ENCODE data around the gene TBC1D5. TPM values are rescaled to one million over a fixed set of nuclear protein-coding genes. Genes with fewer than 3 reads are reported as not detected.
"Not testable (repeated sequence)": the region's sequence is repeated elsewhere in the genome, so short reads cannot be mapped to it uniquely, and the experiment has no call there.

The TBC1D5 gene, protein sequence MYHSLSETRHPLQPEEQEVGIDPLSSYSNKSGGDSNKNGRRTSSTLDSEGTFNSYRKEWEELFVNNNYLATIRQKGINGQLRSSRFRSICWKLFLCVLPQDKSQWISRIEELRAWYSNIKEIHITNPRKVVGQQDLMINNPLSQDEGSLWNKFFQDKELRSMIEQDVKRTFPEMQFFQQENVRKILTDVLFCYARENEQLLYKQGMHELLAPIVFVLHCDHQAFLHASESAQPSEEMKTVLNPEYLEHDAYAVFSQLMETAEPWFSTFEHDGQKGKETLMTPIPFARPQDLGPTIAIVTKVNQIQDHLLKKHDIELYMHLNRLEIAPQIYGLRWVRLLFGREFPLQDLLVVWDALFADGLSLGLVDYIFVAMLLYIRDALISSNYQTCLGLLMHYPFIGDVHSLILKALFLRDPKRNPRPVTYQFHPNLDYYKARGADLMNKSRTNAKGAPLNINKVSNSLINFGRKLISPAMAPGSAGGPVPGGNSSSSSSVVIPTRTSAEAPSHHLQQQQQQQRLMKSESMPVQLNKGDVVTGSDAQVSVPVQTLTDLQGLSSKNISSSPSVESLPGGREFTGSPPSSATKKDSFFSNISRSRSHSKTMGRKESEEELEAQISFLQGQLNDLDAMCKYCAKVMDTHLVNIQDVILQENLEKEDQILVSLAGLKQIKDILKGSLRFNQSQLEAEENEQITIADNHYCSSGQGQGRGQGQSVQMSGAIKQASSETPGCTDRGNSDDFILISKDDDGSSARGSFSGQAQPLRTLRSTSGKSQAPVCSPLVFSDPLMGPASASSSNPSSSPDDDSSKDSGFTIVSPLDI
- 25.9 TPM for total RNA-seq
- long read RNA-seq, partial matches to known transcripts, result 3 of 33 reads
- long read RNA-seq, other reads (novel, unspliced or antisense), result 30 of 33 reads

DNA sequence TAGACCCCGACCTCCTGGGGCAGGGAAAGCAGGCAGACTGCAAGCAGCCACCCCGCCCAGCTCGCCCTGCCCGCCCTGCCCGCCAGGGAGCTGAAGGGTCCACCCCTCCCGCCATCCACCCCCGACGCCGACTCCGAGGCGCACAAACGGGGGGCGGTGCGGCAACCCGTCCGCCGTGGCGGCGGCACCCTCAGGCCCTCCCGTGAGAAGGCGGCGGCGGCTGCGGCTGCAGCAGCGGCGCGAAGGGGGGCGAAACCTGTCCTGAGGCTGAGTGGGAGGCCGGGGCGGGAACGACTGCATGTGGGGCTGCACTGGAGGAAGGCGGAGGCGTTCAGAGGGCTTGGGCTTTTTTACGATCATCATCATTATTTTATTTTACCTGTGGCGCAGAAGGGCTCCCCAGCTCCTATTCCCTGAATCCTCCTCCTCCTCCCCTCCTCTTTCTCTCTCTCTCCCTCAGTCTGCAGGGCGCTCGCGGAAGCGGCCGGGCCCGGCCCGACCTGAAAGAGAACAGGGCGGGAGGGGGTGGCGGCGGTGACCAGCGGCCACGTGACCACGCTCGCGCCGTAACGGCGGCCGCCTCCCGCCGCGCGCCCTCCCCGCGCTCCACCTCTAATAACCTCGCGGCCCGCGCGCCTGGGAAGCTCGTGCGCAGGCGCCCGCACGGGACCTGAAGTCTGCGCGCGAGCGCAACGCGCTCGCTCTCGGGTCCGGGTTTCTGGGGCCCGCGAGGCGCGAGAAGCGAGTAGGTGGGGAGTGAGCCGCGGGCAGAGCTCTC lies at the start of gene TBC1D5:
Gene TBC1D5, minus strand, starts transcription at position 530 of the 778 bp plus-strand sequence. CDS start 234,061 bp downstream, outside the sequence.
- intact Hi-C loops (cut with DNase I), result loop anchor here (10.0 kb wide), 1 partner anchor 187 kb away; no protein-coding TSS in a partner anchor
- peak; percentile 97 for DNase-seq (ENCODE audit: low spot score)

DNA sequence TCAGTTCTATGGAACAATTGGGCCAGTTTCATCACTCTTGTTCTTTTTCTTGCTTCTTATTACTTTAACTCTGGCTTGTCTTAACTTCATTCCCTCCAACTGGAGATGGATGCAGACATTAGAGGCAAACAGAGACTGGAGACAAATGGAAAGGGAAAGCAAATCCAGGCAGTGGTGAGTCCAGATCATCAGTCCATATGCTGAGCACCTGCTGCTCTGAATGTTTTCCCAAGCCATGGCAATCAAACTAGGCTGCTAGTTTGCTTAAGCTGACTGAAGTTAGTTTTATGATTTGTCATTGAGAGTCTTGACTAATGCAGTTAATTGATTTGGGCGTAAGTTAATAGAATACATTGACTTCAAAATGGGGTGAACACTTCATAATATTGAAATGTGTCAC lies 41.0 kb upstream of the TBC1D5 start:
- intact Hi-C loops (cut with DNase I), result no loop called here
- no peak for DNase-seq (ENCODE audit: low spot score)

DNA sequence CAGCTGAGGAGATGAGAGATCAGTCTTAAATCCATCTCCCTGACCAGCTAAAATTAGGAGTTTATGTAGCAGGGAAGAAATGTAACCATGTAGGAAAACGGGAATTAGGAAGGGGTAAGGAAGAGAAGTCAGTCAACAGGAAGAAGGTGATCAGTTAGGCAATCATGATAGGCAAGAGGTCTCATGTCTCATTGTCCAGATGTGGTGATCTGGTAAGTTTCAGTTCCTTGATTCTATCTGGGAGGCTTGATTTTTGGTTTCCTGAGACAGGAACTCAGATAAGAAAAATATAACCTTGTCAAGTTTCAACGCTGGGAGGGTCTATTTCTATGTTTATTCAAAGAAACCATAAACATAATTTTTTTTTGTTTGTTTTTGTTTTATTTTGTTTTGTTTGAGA lies 40.3 kb upstream of the TBC1D5 start:
- intact Hi-C loops (cut with DNase I), result no loop called here
- no peak for DNase-seq (ENCODE audit: low spot score)

DNA sequence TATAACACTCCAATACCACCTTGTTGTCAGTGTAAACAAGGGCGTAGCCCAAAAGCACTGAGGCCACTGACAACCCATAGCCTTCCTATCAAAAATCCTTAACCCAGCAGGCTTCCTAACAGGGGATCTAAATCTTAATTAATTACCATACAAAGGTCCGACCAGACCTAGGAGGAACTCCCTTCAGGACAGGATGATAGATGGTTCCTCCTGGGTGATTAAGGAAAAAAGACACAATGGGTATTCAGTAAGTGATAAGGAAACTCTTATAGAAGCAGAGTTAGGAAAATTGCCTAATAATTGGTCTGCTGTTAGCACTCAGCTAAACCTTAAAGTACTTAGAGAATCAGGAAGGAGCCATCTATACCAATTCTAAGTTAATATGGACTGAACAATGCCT lies 37.9 kb upstream of the TBC1D5 start:
- DNase-seq (ENCODE audit: low spot score); intact Hi-C loops (cut with DNase I): not testable (repeated sequence)

DNA sequence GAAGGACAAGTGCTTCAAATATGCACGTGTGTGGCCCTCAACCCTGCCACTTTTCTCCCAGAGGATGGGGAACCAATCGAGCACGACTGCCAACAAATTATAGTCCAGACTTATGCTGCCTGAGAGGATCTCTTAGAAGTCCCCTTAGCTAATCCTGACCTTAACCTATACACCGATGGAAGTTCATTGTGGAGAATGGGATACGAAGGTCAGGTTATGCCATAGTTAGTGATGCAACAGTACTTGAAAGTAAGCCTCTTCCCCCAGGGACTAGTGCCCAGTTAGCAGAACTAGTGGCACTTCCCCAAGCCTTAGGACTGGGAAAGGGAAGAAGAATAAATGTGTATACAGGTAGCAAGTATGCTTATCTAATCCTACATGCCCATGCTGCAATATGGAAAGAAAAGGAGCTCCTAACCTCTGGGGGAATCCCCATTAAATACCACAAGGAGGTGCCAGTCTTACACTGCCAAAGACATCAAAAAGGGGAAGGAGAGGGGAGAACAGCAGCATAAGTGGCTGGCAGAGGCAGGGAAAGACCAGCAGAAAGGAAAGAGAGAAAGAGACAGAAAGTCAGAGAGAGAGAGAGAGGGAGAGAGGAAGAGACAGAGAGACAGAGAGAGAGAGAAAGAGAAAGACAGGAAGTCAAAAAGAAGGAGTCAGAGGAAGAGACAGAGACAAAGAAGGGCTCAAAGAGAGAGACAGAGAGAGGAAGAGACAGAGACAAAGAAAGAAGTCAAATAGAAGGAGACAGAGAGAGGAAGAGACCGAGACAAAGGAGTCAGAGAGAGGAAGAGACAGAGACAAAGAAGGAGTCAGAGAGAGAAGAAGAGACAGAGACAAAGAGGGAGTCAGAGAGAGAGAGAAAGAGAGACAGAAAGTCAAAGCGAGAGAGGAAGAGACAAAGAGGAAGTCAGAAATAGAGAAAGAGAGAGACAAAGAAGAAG lies 37.1 kb upstream of the TBC1D5 start:
- intact Hi-C loops (cut with DNase I), result not testable (repeated sequence)

DNA sequence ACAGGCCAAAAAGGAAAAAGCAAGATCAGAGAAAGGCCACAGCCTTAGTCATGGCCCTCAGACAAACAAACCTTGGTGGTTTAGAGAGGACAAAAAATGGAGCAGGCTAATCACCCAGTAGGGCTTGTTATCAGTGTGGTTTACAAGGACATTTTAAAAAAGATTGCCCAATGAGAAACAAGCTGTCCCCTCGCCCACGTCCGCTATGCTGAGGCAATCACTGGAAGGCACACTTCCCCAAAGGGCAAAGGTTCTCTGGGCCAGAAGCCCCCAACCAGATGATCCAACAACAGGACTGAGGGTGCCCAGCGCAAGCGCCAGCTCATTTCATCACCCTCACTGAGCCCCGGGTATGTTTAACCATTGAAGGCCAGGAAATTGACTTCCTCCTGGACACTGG lies 34.9 kb upstream of the TBC1D5 start:
- DNase-seq (ENCODE audit: low spot score); intact Hi-C loops (cut with DNase I): not testable (repeated sequence)

More for the DNA sequence above, 37.1 kb upstream of the TBC1D5 start:
- not testable (repeated sequence) for DNase-seq (ENCODE audit: low spot score)

DNA sequence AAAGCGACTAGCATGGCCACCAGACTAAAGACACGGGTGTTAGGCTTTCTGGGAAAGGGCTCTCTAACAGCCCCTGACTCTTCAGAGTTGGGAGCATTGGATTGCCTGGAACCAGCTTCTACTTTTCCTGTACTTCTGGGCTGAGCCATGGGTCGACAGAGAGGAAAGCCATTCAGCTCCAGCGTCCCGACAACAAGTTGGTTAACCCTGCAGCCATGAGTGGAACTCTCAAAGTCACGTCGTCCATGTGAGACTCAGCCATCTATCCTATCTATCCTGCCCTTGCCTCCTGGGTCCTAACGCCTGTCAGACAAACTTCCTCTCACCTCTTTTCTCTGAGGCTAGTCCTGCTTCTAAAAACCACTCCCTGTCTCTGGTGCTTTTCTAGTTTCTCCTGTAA lies 32.6 kb upstream of the TBC1D5 start:
- no peak for DNase-seq (ENCODE audit: low spot score)
- intact Hi-C loops (cut with DNase I), result no loop called here

DNA sequence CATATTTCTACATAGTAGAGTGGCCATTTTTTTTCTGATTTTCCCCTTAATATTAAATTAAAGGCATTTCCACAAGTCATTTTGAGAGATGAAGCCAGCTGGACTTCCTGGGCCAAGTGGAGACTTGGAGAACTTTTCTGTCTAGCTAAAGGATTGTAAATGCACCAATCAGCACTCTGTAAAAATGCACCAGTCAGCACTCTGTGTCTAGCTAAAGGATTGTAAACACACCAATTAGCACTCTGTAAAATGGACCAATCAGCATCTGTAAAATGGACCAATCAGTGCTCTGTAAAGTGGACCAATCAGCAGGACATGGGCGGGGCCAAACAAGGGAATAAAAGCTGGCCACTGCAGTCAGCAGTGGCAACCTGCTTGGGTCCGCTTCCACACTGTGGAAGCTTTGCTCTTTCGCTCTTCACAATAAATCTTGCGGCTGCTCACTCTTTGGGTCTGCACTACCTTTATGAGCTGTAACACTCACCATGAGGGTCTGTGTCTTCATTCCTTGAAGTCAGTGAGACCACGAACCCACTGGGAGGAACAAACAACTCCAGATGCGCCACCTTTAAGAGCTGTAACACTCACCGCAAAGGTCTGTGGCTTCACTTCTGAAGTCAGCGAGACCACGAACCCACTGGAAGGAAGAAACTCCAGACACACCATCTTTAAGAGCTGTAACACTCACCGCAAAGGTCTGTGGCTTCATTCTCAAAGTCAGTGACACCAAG lies 31.9 kb upstream of the TBC1D5 start:
- DNase-seq (ENCODE audit: low spot score); intact Hi-C loops (cut with DNase I): not testable (repeated sequence)

DNA sequence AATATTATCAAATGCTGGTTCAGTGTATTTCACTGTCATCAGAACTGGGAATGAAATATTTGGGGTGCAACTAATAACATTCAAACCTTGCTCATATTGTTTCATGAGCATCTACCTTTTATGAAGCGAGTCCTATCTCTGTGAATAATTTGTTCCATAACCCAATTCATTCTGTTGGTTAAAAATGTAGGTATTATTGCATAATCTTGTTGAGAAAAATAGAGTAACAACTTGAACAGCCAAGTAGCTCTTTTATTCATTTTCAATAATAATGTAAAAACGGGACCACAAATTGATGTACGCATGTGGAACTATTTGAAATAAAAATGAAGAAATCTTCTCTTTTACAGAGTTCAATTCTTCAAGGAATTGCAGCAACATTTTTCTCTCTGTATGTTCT lies 30.1 kb upstream of the TBC1D5 start:
- intact Hi-C loops (cut with DNase I), result no loop called here
- no peak for DNase-seq (ENCODE audit: low spot score)

DNA sequence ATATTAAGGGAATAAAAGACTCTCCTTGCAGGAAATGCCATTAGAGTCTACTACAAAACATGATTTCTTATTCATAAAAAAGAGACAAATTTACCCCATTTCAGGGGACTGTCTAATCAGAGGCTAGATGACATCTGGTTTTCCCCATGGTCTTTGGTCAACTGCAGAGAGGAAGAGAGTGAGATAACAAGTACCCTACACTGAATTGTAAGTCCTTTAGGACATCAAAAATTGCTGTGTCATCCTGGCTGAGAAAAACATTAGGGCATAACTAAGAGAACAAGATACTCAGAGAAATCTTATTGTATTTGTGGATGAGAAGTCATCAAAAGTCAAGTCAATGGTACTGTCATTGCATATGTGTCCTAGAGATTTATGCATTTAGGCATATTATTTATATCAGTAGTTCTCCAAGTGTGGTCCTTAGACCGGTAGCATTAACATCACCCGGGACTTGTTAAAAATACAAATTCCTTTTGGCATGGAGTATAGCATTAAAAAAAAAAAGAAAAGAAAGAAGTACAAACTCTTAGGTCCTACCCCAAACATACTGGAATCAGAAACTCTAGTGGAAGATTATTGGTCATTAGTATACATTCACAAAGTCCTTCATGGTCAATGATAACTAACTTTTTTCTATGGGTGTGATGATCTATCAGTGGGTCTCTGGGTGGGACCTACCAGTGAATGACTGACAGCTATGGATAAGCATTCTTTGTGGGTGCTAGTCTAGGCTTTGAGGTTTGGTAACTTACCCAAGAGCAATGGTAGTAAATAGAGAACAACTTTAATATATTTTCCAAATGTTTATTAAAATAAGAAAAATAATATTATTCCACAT lies 29.0 kb upstream of the TBC1D5 start:
- intact Hi-C loops (cut with DNase I), result no loop called here
- no peak for DNase-seq (ENCODE audit: low spot score)

DNA sequence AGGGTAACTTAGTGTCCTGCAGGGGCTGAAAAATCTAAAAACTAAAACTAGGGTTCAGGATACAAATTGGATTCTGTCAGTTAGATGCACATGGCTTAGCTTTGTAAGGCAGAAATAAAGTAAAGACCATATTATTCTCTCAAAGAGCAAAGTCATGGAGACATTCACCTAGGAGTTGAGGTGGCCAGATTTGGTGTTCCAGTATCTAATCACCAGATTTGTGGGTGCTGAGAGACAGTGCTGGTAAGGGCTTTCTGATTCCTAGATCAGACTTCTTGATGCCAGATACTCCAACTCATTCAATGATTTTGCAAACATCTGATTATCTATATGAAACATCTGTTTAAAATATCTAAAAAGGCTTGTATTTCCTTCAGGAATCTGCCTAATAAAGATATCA lies 28.3 kb upstream of the TBC1D5 start:
- DNase-seq (ENCODE audit: low spot score), result no peak
- intact Hi-C loops (cut with DNase I), result no loop called here

DNA sequence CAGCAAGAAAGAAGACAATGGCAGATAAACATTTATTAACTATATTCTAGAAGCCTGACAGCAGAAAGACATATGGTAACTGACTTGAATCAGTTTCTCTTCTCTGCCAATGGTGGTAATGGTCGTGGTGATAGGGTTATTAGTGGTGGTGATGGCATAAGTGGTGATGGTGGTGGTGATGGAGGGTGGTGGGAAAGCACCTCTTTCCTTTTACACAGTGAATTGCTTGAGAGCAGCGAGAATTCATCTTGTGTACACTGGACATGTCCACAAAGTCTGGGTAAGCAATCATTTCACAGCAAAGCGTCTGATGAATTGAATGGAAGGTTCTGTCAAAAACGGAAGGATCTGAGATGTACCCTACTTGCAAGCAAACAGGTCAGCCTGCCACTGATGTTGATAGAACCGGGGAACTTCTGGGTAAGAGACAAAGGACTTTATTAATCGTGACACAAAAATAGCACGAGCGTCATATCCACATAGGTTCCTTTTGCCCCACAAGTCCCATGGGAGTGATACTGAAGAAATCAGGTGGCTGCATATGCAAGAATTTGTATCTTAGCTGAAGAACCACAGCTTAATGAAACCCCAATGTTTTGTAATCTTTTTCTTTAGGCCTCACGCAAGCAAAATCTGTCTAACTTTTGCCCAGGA lies 23.5 kb upstream of the TBC1D5 start:
- intact Hi-C loops (cut with DNase I), result no loop called here

DNA sequence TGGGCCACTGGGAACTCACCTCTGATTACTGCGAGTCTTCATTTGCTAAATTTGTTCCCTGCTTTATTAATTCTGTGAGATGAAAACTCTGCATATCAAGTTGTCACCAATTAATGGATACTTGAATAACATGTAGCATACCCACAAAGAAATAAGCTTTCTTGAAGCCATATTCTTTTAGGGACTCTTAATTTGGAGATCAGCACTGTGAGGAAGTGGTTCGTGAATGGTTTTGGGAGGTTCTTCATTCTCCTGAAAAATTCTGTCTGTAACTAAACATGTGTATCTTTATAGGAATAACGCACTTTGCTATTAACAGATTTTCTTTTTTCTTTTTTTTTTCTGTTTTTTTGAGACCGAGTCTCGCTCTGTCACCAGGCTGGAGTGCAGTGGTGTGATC lies 19.1 kb upstream of the TBC1D5 start:
- intact Hi-C loops (cut with DNase I), result no loop called here
- no peak for DNase-seq (ENCODE audit: low spot score)

More for the DNA sequence above, 23.5 kb upstream of the TBC1D5 start:
- no peak for DNase-seq (ENCODE audit: low spot score)

DNA sequence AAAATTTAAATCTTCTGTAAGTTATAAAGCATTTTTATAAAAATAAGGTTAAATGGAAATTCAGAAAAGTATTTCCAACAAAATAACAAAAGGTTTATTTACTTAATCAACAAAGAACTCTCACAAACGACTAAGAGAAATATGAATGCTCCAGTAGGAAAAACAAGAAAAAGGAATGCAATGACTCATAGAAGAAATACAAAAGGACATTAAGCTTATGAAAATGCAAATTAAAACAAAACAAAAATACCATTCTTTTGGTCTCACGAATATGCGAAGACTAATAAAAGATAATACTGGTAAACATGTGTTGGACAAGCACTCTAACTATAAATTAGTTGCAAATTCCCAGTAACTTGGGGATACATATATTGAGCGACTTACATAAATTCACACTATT lies 17.5 kb upstream of the TBC1D5 start:
- no peak for DNase-seq (ENCODE audit: low spot score)
- intact Hi-C loops (cut with DNase I), result no loop called here

DNA sequence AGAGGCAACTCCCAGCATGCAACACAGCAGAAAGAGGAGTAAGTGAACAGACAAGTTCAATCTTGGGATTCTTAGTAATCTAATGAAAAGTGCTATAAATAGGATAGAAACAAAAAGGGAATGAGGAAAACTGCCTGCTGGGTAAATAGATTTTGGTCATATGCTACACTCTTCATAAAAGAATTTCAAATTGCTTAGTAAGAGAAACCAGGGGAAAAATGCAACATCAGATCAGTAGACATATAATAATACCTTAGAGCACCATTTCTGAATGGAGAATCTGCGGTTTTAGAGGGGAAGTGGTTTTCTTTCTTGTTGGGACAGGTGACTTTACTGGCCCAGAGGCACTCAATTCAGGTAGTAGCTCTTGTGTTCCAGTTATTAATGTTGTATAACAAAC lies 13.4 kb upstream of the TBC1D5 start:
- intact Hi-C loops (cut with DNase I), result no loop called here
- no peak for DNase-seq (ENCODE audit: low spot score)

DNA sequence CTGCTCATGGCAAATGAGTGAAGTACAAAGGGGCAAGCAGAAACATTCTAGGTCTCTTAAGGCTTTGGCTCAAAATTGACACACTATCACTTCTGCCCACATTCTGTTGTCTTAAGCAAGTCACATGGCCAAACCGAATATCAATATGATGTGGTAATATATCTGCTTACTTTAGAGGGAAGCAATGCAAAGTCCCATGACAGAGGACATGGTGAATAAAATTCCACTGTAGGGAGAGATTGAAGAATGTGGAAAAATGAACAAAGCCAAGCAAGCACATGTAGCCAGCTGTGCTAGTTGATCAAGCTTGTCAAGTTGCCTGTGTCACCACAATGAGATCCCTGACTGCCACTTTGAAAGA lies 11.2 kb upstream of the TBC1D5 start:
- no peak for DNase-seq (ENCODE audit: low spot score)
- intact Hi-C loops (cut with DNase I), result no loop called here

Measured in cardiac septum (tissue), 1 donor.